Measurements from ENCODE around the gene CBLN3. TPM values are rescaled to one million over a fixed set of nuclear protein-coding genes. Genes with fewer than 3 reads are reported as not detected.
A peak's percentile ranks its signal among the peaks of the same experiment; 100 is the strongest.

CBLN3 gene
- total RNA-seq, 6 experiments from 2014 or later, result 3.3 to 5.0 (median 3.9) TPM

GRCh38 chr14:24399999-24400718 is 29.3 kb downstream of the CBLN3 start:
- no peak overlapping the region for H3K27ac Mint-ChIP-seq
- DNase-seq, result no peak
- H3K4me3 Mint-ChIP-seq, result no peak overlapping the region; the same call in 1 of the 2 replicates
- H3K4me1 Mint-ChIP-seq (ENCODE audit: low read depth), result peaks cover 42% of the 10 kb centered on the region
- TF ChIP-seq, protein P1, sequence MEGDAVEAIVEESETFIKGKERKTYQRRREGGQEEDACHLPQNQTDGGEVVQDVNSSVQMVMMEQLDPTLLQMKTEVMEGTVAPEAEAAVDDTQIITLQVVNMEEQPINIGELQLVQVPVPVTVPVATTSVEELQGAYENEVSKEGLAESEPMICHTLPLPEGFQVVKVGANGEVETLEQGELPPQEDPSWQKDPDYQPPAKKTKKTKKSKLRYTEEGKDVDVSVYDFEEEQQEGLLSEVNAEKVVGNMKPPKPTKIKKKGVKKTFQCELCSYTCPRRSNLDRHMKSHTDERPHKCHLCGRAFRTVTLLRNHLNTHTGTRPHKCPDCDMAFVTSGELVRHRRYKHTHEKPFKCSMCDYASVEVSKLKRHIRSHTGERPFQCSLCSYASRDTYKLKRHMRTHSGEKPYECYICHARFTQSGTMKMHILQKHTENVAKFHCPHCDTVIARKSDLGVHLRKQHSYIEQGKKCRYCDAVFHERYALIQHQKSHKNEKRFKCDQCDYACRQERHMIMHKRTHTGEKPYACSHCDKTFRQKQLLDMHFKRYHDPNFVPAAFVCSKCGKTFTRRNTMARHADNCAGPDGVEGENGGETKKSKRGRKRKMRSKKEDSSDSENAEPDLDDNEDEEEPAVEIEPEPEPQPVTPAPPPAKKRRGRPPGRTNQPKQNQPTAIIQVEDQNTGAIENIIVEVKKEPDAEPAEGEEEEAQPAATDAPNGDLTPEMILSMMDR (IDR thresholded peaks at IDR 0.05), result no peak
- H3K9me3 Mint-ChIP-seq, result no peaks in the 10 kb centered on the region
- H3K36me3 Mint-ChIP-seq (ENCODE audit: low read depth), result no peaks in the 10 kb centered on the region
- peaks cover 9% of the 10 kb centered on the region for H3K27me3 Mint-ChIP-seq (ENCODE audit: insufficient read depth)

DNA sequence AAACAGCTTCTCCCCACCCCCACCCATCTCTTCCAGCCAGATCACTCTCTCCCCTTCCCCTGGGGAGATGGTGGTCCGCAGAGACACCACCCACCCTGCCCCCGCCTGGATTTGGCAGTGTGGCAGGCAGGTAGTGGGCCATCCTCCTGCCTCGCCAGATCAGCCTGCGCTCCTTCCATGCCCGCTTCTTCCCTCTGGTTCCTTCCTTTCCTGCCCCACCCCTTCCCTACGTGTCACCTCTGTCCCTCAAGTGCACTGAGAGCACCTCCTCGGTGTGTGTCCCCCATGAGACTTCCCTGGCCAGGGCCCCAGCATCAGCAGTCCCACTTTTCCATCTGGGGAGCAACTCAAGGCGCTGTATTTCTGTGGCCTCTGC is 30.0 kb downstream of the CBLN3 start:
- Mint-ChIP-seq H3K27ac (no peak overlapping the region), H3K36me3 (ENCODE audit: low read depth) (no peaks in the 10 kb centered on the region), H3K27me3 (ENCODE audit: insufficient read depth) (peaks cover 9% of the 10 kb centered on the region), H3K9me3 (no peaks in the 10 kb centered on the region), H3K4me1 (ENCODE audit: low read depth) (peaks cover 39% of the 10 kb centered on the region), H3K4me3 (peak overlapping the region; percentile 79)
- TF ChIP-seq, protein P1 (IDR thresholded peaks at IDR 0.05), result no peak
- no peak for DNase-seq

DNA sequence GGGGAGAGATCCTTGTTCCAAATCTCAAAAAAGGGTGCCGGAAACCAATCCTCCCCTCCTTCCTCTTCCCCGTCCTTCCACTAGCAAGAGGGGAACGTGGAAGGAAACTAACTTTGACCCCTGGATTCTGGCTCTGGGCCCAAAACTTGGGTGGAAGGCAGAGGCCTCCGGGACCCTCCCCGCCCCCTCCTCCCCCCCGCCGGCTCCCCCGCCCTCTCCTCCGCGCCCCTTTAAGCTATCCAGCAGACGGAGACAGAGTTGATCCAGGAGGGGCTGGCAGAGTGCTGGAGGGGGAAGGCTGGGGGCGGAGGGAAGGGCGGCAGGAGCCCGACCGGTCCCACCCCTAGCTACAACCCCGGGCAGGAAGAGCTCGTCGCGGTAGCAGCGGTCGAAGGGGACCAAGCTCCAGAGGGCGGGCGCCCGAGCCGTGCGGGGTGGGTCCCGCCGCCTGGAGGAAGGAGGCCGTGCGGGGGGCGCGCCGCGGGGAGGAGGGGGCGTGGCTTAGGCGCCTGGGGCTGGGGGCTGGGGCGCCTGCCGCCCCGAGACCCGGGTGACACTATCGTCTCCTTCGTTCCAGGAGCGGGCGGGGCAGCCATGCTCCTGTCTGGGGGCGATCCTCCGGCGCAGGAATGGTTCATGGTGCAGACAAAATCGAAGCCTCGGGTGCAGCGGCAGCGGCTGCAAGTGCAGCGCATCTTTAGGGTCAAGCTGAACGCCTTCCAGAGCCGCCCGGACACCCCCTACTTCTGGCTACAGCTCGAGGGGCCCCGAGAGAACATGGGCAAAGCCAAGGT is 30.6 kb downstream of the CBLN3 start, which contains the start of gene NYNRIN:
Gene NYNRIN, plus strand, starts transcription at position 351 of the 794 bp plus-strand sequence. Its CDS starts 244 bp downstream, at position 595.
- Mint-ChIP-seq H3K9me3 (no peaks in the 10 kb centered on the region), H3K27ac (no peak within 1 kb of the TSS; the same call in 1 of the 2 replicates), H3K36me3 (ENCODE audit: low read depth) (no peaks in the 10 kb centered on the region), H3K27me3 (ENCODE audit: insufficient read depth) (peaks cover 9% of the 10 kb centered on the region), H3K4me1 (ENCODE audit: low read depth) (peaks cover 33% of the 10 kb centered on the region), H3K4me3 (peak within 1 kb of the TSS; percentile 79)
- TF ChIP-seq, protein P1 (IDR thresholded peaks at IDR 0.05), result no peak
- no peak for DNase-seq

DNA sequence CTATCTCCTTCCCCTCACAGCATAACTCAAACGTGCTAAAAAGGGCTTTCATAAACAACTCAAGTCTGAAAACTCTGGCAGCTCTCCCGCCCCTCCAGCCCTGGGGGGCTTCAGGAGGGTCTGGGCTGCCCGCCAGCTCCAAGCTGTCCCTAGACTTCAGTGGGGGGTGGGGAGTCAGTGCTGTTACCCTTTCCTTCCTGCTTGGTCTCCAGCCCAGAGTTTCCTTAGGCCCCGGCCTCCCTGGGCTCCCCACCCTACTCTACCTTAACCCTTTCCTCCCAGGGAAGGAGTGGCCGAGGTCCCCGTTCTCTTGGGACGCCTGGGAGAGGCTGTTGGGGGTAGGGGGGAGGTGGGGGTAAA is 31.2 kb downstream of the CBLN3 start:
- no peaks in the 10 kb centered on the region for H3K36me3 Mint-ChIP-seq (ENCODE audit: low read depth)
- no peak for DNase-seq
- H3K27ac Mint-ChIP-seq, result no peak overlapping the region
- H3K9me3 Mint-ChIP-seq, result no peaks in the 10 kb centered on the region
- no peak overlapping the region for H3K4me3 Mint-ChIP-seq
- H3K27me3 Mint-ChIP-seq (ENCODE audit: insufficient read depth), result peaks cover 9% of the 10 kb centered on the region
- H3K4me1 Mint-ChIP-seq (ENCODE audit: low read depth), result peaks cover 27% of the 10 kb centered on the region
- TF ChIP-seq, protein P1 (IDR thresholded peaks at IDR 0.05), result no peak

- TF ChIP-seq, protein P1 (IDR thresholded peaks at IDR 0.05), result no peak
- H3K9me3 Mint-ChIP-seq, result no peaks in the 10 kb centered on the region
- peaks cover 9% of the 10 kb centered on the region for H3K27me3 Mint-ChIP-seq (ENCODE audit: insufficient read depth)
- no peak overlapping the region for H3K27ac Mint-ChIP-seq
- peaks cover 22% of the 10 kb centered on the region for H3K4me1 Mint-ChIP-seq (ENCODE audit: low read depth)
- no peaks in the 10 kb centered on the region for H3K36me3 Mint-ChIP-seq (ENCODE audit: low read depth)
- no peak for DNase-seq
- H3K4me3 Mint-ChIP-seq, result no peak overlapping the region; the same call in 1 of the 2 replicates
These were observed 31.7 kb downstream of the CBLN3 start for GRCh38 chr14:24397639-24398292.
